Activated CD4-positive, alpha-beta T cell treated with anti-CD3 and anti-CD28 coated beads, Interleukin-2, amount 10 ng/mL, durations not matched to agents 24 days and 14 days (primary cell): Measurements from ENCODE around the gene ADGRG4. TPM values are rescaled to one million over a fixed set of nuclear protein-coding genes. Genes with fewer than 3 reads are reported as not detected.
"Not testable (repeated sequence)": the region's sequence is repeated elsewhere in the genome, so short reads cannot be mapped to it uniquely, and the experiment has no call there.

Experiments
- DNase-seq: peaks from one replicate; pipeline ENCODE4 v3.0.0; 2022
- H3K27ac Mint-ChIP-seq: one replicate; pipeline ENCODE4 v1.8.0; 2022; ENCODE audit warnings: mild to moderate bottlenecking, mixed read lengths
- H3K27me3 Mint-ChIP-seq: one replicate; pipeline ENCODE4 v1.8.0; 2022; ENCODE audit warnings: mixed read lengths
- H3K36me3 Mint-ChIP-seq: one replicate; pipeline ENCODE4 v1.8.0; 2022; ENCODE audit warnings: low read depth, mild to moderate bottlenecking, mixed read lengths
- H3K4me1 Mint-ChIP-seq: one replicate; pipeline ENCODE4 v1.8.0; 2021; ENCODE audit warnings: mixed read lengths
- H3K4me3 Mint-ChIP-seq: one replicate; pipeline ENCODE4 v1.8.0; 2022; ENCODE audit warnings: mild to moderate bottlenecking, moderate library complexity, mixed read lengths
- H3K9me3 Mint-ChIP-seq: one replicate; pipeline ENCODE4 v1.8.0; 2021; ENCODE audit warnings: mixed read lengths
- intact Hi-C: fragments of 100-400 bp; cut with micrococcal nuclease; formaldehyde crosslinking; loops from one replicate; pipeline ENCODE4 v1.15.1; 2023
- total RNA-seq: library from RNA; stranded (reverse); gene quantifications from 2 replicates; pipeline ENCODE4 v1.2.3, GENCODE V29; 2022

The ADGRG4 gene
- not detected in 2 replicates for total RNA-seq

DNA sequence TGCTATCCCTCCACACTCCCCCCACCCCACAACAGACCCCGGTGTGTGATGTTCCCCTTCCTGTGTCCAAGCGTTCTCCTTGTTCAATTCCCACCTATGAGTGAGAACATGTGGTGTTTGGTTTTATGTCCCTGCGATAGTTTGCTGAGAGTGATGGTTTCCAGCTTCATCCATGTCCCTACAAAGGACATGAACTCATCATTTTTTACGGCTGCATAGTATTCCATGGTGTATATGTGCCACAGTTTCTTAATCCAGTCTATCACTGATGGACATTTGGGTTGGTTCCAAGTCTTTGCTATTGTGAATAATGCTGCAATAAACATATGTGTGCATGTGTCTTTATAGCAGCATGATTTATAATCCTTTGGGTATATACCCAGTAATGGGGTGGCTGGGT, at the start of gene ADGRG4:
Gene ADGRG4, plus strand, starts transcription at position 243 of the 400 bp plus-strand sequence. CDS start 7,815 bp downstream, outside the sequence.
- H3K9me3 Mint-ChIP-seq, H3K36me3 Mint-ChIP-seq, H3K27me3 Mint-ChIP-seq, H3K27ac Mint-ChIP-seq, intact Hi-C loops, H3K4me3 Mint-ChIP-seq, DNase-seq, H3K4me1 Mint-ChIP-seq: not testable (repeated sequence)

- H3K4me1 Mint-ChIP-seq = peaks cover 15% of the 10 kb centered on the region
- H3K27ac Mint-ChIP-seq = peak within 1 kb of the TSS; percentile 92
- no peaks in the 10 kb centered on the region for H3K27me3 Mint-ChIP-seq
- H3K4me3 Mint-ChIP-seq = peak within 1 kb of the TSS; percentile 92
- H3K36me3 Mint-ChIP-seq = peaks cover 4% of the 10 kb centered on the region
- intact Hi-C loops = loop anchor here (1.0 to 10.0 kb wide), 3 partner anchors 8 to 443 kb away; partner anchors contain the start of gene HTATSF1
- peak; percentile 90 for DNase-seq
- no peaks in the 10 kb centered on the region for H3K9me3 Mint-ChIP-seq
These were observed 49.4 kb upstream of the ADGRG4 start, which contains the start of gene MAP7D3 for GRCh38 chrX:136251041-136251991. Gene MAP7D3, minus strand, starts transcription at chrX:136251400. Its CDS starts 42 bp downstream, at chrX:136251358.

GRCh38 chrX:136255541-136255940, 45.2 kb upstream of the ADGRG4 start:
- Mint-ChIP-seq H3K27ac (no peak overlapping the region), H3K9me3 (no peaks in the 10 kb centered on the region), H3K36me3 (peaks cover 2% of the 10 kb centered on the region), H3K27me3 (no peaks in the 10 kb centered on the region), H3K4me1 (peaks cover 17% of the 10 kb centered on the region), H3K4me3 (no peak overlapping the region)
- DNase-seq = no peak
- intact Hi-C loops = loop anchor here (10.0 kb wide), 1 partner anchor 439 kb away; no protein-coding TSS in a partner anchor

GRCh38 chrX:136256026-136256425, 44.7 kb upstream of the ADGRG4 start:
- H3K4me3 Mint-ChIP-seq = no peak overlapping the region
- intact Hi-C loops = loop anchor here (10.0 kb wide), 1 partner anchor 439 kb away; no protein-coding TSS in a partner anchor
- H3K36me3 Mint-ChIP-seq = peaks cover 2% of the 10 kb centered on the region
- H3K27ac Mint-ChIP-seq = no peak overlapping the region
- H3K4me1 Mint-ChIP-seq = peaks cover 21% of the 10 kb centered on the region
- H3K9me3 Mint-ChIP-seq = no peaks in the 10 kb centered on the region
- no peaks in the 10 kb centered on the region for H3K27me3 Mint-ChIP-seq
- DNase-seq = no peak

DNA sequence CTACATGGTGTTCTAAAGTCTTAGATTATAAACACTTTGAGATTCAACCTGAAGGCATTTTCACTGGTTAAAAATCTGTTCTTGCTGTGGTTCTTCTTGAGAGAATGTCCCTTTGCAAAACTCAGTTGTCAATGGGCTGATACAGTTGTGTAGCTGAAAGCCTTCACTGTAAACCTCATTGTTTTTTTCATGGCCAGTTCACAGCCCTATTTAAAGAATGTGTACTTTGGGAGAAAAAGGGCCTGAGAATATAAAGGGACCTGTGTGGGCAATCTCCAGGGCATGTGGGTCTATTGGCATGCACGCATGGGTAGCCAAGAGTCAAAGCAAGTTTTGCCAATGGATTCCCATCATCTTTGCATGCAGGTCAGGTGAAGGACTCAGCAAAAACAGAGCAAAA, 41.8 kb upstream of the ADGRG4 start:
- Mint-ChIP-seq H3K27me3 (no peaks in the 10 kb centered on the region), H3K4me1 (peaks cover 14% of the 10 kb centered on the region), H3K27ac (peak overlapping the region; percentile 7), H3K9me3 (no peaks in the 10 kb centered on the region), H3K4me3 (no peak overlapping the region), H3K36me3 (no peaks in the 10 kb centered on the region)
- intact Hi-C loops = loop anchor here (1.0 to 10.0 kb wide), 2 partner anchors 8 to 436 kb away; partner anchors contain the start of gene MAP7D3
- no peak for DNase-seq

DNA sequence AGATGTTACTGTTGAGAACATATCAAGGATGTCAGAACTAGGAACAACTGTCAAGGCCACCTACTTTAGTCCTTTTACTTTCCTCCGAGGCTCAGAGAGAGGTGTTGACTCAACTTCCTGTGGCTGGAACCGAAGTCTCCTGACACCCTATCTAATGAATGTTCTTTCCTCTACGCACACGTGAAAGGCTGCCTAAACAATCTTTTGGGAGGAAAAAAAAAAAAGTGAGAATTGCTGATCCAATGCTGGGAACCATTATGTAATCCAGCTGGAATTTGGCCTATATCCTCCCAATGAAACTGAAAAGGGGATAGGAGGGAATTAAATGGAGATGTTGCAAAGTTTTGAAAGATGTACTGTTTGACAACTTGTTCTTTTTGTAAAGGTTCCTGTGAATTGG, 41.2 kb upstream of the ADGRG4 start:
- Mint-ChIP-seq H3K4me3 (peak overlapping the region; percentile 36), H3K36me3 (no peaks in the 10 kb centered on the region), H3K27me3 (no peaks in the 10 kb centered on the region), H3K9me3 (no peaks in the 10 kb centered on the region), H3K27ac (peak overlapping the region; percentile 82), H3K4me1 (peaks cover 14% of the 10 kb centered on the region)
- DNase-seq = peak; percentile 68
- intact Hi-C loops = loop anchor here (1.0 to 10.0 kb wide), 2 partner anchors 8 to 435 kb away; partner anchors contain the start of gene MAP7D3

DNA sequence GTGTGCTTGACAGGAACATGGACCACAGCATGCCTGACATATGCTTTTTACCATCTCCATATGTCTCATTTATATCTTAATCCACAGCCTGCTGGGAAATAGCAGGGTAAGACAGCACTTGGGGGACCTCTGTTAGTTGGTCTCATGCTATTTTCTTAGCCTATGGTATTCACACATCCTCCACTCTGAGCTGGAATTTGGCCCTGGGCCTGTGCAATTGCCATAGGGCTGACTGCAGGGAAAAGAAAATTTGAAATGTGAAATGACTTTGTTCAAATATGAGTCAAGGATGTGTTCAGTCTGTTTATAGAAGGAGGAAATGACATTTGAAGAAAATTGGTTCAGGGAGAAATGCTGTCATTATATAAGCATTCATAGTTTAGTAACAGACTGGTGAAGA, 40.0 kb upstream of the ADGRG4 start:
- H3K27me3 Mint-ChIP-seq = no peaks in the 10 kb centered on the region
- H3K4me1 Mint-ChIP-seq = peaks cover 14% of the 10 kb centered on the region
- no peaks in the 10 kb centered on the region for H3K9me3 Mint-ChIP-seq
- H3K36me3 Mint-ChIP-seq = no peaks in the 10 kb centered on the region
- no peak overlapping the region for H3K4me3 Mint-ChIP-seq
- DNase-seq = no peak
- H3K27ac Mint-ChIP-seq = no peak overlapping the region
- intact Hi-C loops = loop anchor here (10.0 kb wide), 1 partner anchor 96 kb away; no protein-coding TSS in a partner anchor

GRCh38 chrX:136261321-136261720, 39.4 kb upstream of the ADGRG4 start:
- Mint-ChIP-seq H3K27me3 (no peaks in the 10 kb centered on the region), H3K9me3 (no peaks in the 10 kb centered on the region), H3K27ac (no peak overlapping the region), H3K4me3 (no peak overlapping the region), H3K4me1 (peaks cover 14% of the 10 kb centered on the region), H3K36me3 (no peaks in the 10 kb centered on the region)
- intact Hi-C loops = loop anchor here (10.0 kb wide), 1 partner anchor 97 kb away; no protein-coding TSS in a partner anchor
- no peak for DNase-seq

GRCh38 chrX:136262243-136262642, 38.5 kb upstream of the ADGRG4 start:
- DNase-seq = no peak
- Mint-ChIP-seq H3K4me3 (no peak overlapping the region), H3K9me3 (no peaks in the 10 kb centered on the region), H3K36me3 (no peaks in the 10 kb centered on the region), H3K4me1 (peaks cover 14% of the 10 kb centered on the region), H3K27ac (no peak overlapping the region), H3K27me3 (no peaks in the 10 kb centered on the region)
- intact Hi-C loops = loop anchor here (10.0 kb wide), 1 partner anchor 97 kb away; no protein-coding TSS in a partner anchor

- Mint-ChIP-seq H3K4me1 (peaks cover 14% of the 10 kb centered on the region), H3K9me3 (no peaks in the 10 kb centered on the region), H3K27ac (no peak overlapping the region), H3K27me3 (no peaks in the 10 kb centered on the region), H3K4me3 (no peak overlapping the region), H3K36me3 (no peaks in the 10 kb centered on the region)
- no peak for DNase-seq
- intact Hi-C loops = loop anchor here (10.0 kb wide), 1 partner anchor 98 kb away; no protein-coding TSS in a partner anchor
These were observed 37.9 kb upstream of the ADGRG4 start for GRCh38 chrX:136262812-136263315.

GRCh38 chrX:136266828-136267227, 33.9 kb upstream of the ADGRG4 start:
- H3K9me3 Mint-ChIP-seq = no peaks in the 10 kb centered on the region
- no peak overlapping the region for H3K4me3 Mint-ChIP-seq
- H3K36me3 Mint-ChIP-seq = no peaks in the 10 kb centered on the region
- intact Hi-C loops = loop anchor here (2.0 to 10.0 kb wide), 3 partner anchors 40 to 238 kb away; no protein-coding TSS in a partner anchor
- no peak overlapping the region for H3K27ac Mint-ChIP-seq
- H3K4me1 Mint-ChIP-seq = no peaks in the 10 kb centered on the region
- H3K27me3 Mint-ChIP-seq = no peaks in the 10 kb centered on the region
- DNase-seq = no peak

DNA sequence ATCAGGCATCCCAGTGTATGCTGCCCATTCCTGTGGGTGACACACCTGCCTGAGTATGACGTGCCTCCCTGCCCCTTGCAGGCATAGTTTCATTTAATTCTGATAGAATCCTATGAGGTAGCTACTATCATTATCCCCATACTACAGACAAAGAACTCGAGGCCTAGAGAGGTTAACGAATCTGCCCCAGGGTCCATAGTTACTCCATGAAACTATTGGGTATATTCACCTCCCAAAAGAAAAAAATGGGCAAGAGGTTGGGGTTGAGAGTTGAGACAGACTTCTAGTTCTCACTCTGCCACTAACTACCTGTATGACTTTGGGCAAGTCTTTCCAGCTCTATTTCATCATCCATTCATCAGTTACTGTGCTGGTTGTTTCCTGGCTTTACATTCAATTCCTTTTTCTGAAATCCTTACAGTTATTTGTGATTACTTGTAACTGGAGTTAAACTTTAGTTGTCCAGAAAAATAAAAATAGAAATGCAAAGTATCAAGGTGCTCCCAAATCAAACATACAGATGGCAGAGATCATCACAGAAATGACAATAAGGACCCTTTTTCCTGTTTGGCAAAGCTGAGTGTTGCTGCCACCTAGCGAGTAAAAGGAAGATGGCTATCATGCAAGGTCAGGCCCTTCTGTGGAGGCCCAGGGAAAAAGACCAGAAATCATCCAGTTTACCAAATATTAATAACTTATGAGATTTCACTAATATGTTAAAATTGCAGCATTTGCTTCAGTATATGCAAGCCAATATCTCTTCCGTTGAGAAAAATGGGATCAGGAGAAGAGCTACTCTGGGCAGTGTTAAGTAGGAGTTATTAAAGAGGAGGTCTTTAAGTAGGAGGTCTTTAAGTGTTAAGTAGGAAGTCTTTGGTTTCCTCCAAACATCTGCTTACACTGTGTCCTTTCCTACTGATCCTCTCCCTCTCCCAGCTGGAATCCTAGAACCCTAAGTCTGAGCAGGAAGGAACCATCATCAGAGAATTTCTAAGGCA, 32.4 kb upstream of the ADGRG4 start:
- Mint-ChIP-seq H3K36me3 (no peaks in the 10 kb centered on the region), H3K27ac (no peak overlapping the region), H3K9me3 (no peaks in the 10 kb centered on the region), H3K4me1 (peaks cover 4% of the 10 kb centered on the region), H3K27me3 (no peaks in the 10 kb centered on the region), H3K4me3 (no peak overlapping the region)
- peak; percentile 83 for DNase-seq
- intact Hi-C loops = loop anchor here (5.0 to 10.0 kb wide), 2 partner anchors 41 to 104 kb away; no protein-coding TSS in a partner anchor

- Mint-ChIP-seq H3K27me3 (no peaks in the 10 kb centered on the region), H3K4me3 (no peak overlapping the region), H3K27ac (no peak overlapping the region), H3K4me1 (peaks cover 4% of the 10 kb centered on the region), H3K36me3 (no peaks in the 10 kb centered on the region), H3K9me3 (no peaks in the 10 kb centered on the region)
- DNase-seq = no peak
- intact Hi-C loops = loop anchor here (5.0 to 10.0 kb wide), 2 partner anchors 43 to 105 kb away; no protein-coding TSS in a partner anchor
These were observed 30.8 kb upstream of the ADGRG4 start for GRCh38 chrX:136269921-136270320.
